Ramos (cell line): ENCODE measurements around the gene USP16.

Source experiments
- in situ Hi-C: fragments of 300-500 bp; cut with MboI; formaldehyde crosslinking; loops from one replicate; pipeline ENCODE4 v1.14.3; 2022; ENCODE audit warnings: low sequenced_read_pairs; ENCODE audit not compliant: unreplicated experiment

The USP16 gene

GRCh38 chr21:29078869-29079767, 54.6 kb downstream of the USP16 start:
- in situ Hi-C loops, result loop anchor here (25.0 kb wide), 1 partner anchor 758 kb away; no protein-coding TSS in a partner anchor

- in situ Hi-C loops, result loop anchor here (5.0 to 25.0 kb wide), 2 partner anchors 297 to 757 kb away; no protein-coding TSS in a partner anchor
Observed at GRCh38 chr21:29080454-29080941, 56.0 kb downstream of the USP16 start.

DNA sequence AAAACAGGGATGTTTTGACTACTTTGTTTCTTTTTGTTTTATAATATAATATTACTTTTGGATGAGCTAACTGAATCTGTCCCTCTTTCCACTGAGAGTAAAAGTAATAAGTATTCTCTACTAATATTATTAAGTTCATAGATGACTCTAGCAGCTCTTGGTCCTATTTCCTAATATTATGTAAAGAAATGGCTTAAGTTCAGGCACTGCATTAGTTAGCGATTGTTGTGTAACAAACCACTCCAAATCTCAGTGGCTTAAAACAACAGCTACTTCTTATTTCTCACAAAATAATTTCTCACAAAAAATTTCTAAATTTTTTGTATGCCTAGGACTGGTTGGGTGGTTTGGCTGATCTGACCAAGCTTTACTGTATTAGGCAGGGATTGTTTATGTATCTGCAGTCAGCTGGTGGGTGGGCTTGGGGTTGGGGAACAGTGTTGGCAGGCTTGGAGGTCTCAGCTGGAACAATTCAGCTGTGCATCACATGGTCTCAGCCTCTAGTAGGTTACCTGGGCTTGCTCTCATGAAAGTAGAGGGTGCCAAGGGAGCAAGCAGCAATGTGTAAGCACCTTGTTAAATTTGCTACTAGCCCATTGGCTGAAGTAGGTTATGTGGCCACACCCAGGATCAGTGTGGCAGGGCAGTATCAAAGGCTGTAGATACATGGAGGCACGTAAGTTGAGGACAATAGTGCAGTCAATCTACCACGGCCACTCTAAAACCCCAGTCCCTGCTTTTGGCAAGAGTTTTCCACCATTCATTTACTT, 57.8 kb downstream of the USP16 start:
- in situ Hi-C loops, result loop anchor here (5.0 to 25.0 kb wide), 2 partner anchors 295 to 755 kb away; no protein-coding TSS in a partner anchor

GRCh38 chr21:29083306-29083705, 58.8 kb downstream of the USP16 start:
- in situ Hi-C loops, result loop anchor here (5.0 to 25.0 kb wide), 2 partner anchors 294 to 754 kb away; no protein-coding TSS in a partner anchor

GRCh38 chr21:29084372-29084771, 59.9 kb downstream of the USP16 start:
- in situ Hi-C loops, result loop anchor here (5.0 to 25.0 kb wide), 2 partner anchors 293 to 753 kb away; no protein-coding TSS in a partner anchor

- in situ Hi-C loops, result loop anchor here (25.0 kb wide), 1 partner anchor 752 kb away; no protein-coding TSS in a partner anchor
Observed at GRCh38 chr21:29085106-29085752, 60.8 kb downstream of the USP16 start.

DNA sequence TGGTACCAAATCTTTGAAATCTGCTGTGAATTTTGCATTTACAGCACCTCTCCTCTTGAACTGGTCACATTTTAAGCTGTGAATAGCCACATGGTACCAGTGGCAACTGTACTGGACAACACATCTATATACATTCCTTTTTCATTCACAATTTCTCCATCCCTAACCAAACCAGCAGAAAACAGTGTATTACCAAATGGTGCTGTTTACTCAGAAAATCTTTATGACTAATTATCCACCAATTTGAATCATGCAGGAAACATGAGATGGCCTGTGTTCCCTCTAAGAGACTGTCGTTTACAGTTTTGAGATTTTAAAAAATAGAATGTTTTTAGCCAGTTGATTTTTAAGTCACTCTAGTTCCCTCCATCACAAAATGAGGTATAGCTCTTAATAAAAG, 66.6 kb downstream of the USP16 start:
- in situ Hi-C loops, result loop anchor here (25.0 kb wide), 1 partner anchor 746 kb away; no protein-coding TSS in a partner anchor

- in situ Hi-C loops, result loop anchor here (25.0 kb wide), 1 partner anchor 745 kb away; no protein-coding TSS in a partner anchor
Observed at GRCh38 chr21:29092102-29092959, 67.9 kb downstream of the USP16 start.

GRCh38 chr21:29096218-29097015, 71.9 kb downstream of the USP16 start:
- in situ Hi-C loops, result loop anchor here (25.0 kb wide), 1 partner anchor 741 kb away; no protein-coding TSS in a partner anchor

DNA sequence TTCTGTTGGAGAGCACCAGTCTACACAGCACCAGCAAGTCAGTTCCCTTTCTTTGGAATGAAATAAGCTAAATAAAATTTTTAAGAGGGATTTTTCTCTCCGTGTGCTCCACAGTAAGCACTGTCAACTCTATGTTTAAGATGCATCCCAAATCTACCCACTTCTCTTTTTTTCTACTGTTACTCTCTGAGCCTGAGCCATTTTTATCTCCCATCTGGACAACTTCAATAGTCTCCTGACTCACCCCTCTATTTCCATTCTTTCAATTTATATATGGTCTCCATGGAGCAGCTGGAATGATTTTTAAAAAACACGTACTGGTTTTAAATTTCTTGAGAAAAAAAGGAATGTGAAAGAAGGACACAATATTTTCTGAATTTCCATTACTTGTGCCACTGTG, 73.7 kb downstream of the USP16 start:
- in situ Hi-C loops, result loop anchor here (25.0 kb wide), 1 partner anchor 739 kb away; no protein-coding TSS in a partner anchor

DNA sequence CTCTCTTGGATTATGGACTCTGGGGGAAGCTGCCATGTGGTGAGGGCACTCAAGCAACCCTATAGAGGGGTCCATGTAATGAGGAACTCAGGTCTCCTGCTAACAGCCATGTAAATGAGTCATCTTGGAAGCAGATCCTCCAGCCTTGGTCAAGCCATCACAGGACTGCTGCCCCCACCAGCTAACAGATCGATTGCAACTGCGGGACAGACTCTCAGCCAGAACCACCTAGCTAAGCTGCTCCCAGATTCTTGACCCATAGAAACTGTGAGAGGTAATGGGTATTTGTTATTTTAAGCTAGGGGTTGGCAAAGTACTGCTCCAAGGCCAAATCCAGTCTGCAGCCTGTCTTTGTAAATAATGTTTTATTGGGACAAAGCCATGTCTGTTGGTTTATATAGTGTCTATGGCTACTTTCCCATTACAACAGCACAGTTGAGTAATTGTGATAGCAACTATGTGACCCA, 78.4 kb downstream of the USP16 start:
- in situ Hi-C loops, result no loop called here
